Cortex of kidney (tissue), 1 donor: ENCODE data around the gene ZNF205.
"Not testable (repeated sequence)": the region's sequence is repeated elsewhere in the genome, so short reads cannot be mapped to it uniquely, and the experiment has no call there.

Experiments
- DNase-seq: peaks from one replicate; lab custom pipeline; 2025; lab: John Stamatoyannopoulos, UW

Gene ZNF205

GRCh38 chr16:3149630-3150345 is 37.4 kb downstream of the ZNF205 start:
- DNase-seq = no peak

GRCh38 chr16:3150346-3151218 is 38.2 kb downstream of the ZNF205 start:
- no peak for DNase-seq

GRCh38 chr16:3152027-3152276 is 39.6 kb downstream of the ZNF205 start:
- no peak for DNase-seq

GRCh38 chr16:3152277-3152990 is 40.0 kb downstream of the ZNF205 start:
- DNase-seq = no peak

GRCh38 chr16:3152991-3153368 is 40.6 kb downstream of the ZNF205 start:
- DNase-seq = no peak

DNA sequence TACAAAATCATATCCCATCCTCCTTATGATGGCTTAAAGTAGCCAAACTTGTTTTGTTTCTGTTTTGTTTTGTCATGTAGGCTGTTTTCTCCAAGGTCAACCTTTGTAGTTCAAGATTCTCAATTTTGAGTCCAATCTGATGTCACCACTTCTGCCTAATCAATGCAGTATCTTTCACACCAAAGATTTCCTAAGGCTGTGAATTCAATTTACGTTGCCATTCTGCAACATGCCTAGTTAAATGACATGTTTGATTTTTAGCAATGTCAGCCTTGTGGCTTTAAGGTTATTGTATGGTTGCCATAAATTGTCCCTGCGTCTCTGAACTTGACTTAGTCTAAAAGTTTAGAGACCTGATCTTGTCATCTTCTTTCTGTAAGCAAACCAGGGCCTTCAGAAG is 42.8 kb downstream of the ZNF205 start:
- DNase-seq = no peak

GRCh38 chr16:3155972-3156371 is 43.6 kb downstream of the ZNF205 start:
- no peak for DNase-seq

GRCh38 chr16:3157229-3158025 is 45.0 kb downstream of the ZNF205 start:
- no peak for DNase-seq

DNA sequence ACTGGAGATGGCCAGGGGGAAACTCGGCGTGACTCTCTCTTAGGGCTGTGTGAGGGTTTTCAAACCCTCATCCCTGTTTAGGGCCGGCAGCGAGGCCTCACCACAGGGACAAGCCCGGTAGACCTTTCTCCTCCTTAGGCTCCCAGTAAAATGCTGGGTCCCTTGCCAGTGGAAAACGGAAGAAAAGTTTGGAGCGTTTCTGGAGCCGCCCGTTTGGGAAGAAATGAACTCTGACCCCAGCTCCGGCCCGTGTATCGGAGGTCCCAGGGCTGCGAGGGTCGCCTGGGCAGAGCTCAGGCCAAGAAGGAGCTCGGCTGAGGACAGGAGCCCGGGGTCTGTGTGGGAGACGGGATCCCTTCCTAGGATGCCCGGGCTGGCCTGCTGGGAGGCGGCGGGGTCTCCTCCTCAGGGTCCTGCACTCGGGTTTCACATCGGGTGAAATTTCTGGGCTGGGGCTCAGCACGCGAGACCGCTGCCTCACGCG is 45.7 kb downstream of the ZNF205 start:
- DNase-seq = no peak

GRCh38 chr16:3158510-3159314 is 46.3 kb downstream of the ZNF205 start:
- no peak for DNase-seq

DNA sequence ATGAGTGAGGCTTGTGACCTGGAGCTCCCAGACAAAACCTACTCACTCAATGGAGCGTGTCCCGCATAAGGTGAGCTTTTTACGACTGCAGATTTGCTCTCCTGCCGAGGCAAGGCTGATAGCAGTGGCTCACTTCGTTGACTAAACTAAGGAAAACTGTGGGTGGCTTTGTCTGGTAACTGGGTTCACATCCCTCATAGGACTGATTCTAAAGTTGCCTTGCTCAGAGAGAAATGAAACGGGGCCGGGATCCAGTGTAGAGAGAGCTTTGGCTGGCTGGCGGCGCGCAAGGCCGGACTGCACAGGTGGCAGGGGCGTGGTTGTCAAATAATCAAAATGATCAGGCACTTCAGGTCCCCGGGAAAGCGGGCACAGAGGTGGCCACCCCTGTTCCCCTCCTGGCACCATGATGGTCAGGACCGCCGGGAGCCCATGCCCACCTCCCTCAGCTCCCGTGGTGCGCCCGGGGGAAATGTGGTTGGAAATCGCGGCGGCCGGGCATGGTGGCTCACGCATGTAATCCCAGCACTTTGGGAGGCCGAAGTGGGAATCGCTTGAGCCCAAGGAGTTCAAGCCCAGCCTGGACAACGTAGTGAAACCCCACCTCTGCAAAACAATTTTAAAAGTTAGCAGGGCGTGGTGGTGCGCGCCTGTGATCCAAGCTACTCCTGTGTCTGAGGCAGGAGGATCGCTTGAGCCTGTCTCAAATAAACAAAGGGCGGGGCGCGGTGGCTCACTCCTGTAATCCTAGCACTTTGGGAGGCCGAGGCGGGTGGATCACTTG is 49.0 kb downstream of the ZNF205 start:
- no peak for DNase-seq

DNA sequence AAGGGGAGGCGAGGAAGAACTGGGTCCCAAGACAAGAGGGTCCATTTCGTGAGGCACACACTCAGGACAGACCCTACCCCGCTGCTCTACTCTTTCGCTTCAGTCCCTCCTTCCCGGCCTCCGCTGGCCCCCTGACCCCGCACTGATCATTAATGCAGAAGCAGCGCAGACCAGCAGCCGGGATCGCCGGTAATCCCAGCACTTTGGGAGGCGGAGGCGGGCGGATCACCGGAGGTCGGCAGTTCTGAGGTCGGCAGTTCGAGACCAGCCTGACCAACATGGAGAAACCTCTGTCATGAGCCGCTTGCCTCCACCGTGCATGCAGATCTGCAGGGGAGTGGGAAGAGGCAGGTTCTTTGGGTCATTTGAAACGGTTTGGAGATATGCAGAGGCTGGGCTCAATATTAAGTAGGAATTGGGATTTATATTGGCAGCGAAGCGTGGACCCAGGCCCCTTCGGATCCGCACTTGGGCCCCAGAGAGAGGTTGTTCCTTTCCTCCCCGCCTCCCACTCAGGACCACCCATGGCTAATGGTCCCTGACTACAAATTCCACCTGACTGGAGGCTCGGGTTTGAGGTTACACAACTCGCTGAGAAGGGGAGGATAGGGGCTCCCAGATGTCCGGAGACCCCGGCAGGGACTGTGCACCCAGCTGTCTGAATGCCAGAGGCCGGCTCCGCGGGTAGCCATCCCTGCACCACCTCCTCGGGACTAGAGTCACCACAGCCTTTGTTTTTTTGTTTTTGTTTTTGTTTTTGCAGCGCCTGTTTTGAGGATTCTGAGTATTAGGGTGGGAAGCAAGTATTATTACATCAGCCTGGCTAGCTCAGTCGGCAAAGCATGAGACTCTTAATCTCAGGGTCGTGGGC is 52.0 kb downstream of the ZNF205 start:
- no peak for DNase-seq

- DNase-seq = no peak
These were observed 52.9 kb downstream of the ZNF205 start for GRCh38 chr16:3165111-3165822.

DNA sequence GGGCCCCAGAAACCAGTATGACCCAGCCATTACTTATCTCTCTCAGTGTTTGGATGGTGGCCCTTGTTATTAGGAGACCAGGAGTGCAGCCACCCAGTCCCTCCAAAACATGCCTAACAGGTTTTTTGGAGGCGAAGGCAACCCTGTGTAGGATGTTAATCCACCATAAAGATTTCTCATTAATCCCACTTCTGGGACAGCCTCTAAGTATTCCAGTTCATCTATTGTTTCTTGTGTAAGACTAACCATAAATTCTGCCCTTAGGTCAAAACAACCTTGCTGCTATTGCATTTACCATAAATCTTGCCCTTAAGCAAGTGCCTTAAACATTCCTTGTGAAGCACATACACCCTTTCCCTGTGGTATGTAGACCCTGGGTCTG is 54.1 kb downstream of the ZNF205 start:
- no peak for DNase-seq

GRCh38 chr16:3168729-3169128 is 56.3 kb downstream of the ZNF205 start:
- not testable (repeated sequence) for DNase-seq
